ENCODE data around the gene PCDHB13.
"Not testable (repeated sequence)": the region's sequence is repeated elsewhere in the genome, so short reads cannot be mapped to it uniquely, and the experiment has no call there.

PCDHB13 gene

GRCh38 chr5:141245250-141245717, 31.6 kb downstream of the PCDHB13 start, which contains the start of gene PCDHB15:
Gene PCDHB15 (plus strand): TSS chr5:141245395. CDS start chr5:141245579, 184 bp downstream.
- TF ChIP-seq CTCF (IDR thresholded peaks at IDR 0.05; ENCODE audit: insufficient read depth, low read length, poor library complexity, severe bottlenecking): peak; percentile 21
- no peak for DNase-seq (ENCODE audit: extremely low read depth, insufficient read length)
- Histone ChIP-seq H3K36me3 (ENCODE audit: control insufficient read depth, insufficient read depth, low read length) (no peaks in the 10 kb centered on the region), H3K4me3 (replicated peaks; ENCODE audit: low read depth, low read length) (no peak within 1 kb of the TSS), H3K27me3 (replicated peaks; ENCODE audit: control insufficient read depth, insufficient read depth, low read length) (no peaks in the 10 kb centered on the region)

GRCh38 chr5:141246971-141247370, 33.3 kb downstream of the PCDHB13 start:
- not testable (repeated sequence) for DNase-seq (ENCODE audit: extremely low read depth, insufficient read length); H3K36me3 ChIP-seq (ENCODE audit: control insufficient read depth, insufficient read depth, low read length); H3K27me3 ChIP-seq (replicated peaks; ENCODE audit: control insufficient read depth, insufficient read depth, low read length); H3K4me3 ChIP-seq (replicated peaks; ENCODE audit: low read depth, low read length)

DNA sequence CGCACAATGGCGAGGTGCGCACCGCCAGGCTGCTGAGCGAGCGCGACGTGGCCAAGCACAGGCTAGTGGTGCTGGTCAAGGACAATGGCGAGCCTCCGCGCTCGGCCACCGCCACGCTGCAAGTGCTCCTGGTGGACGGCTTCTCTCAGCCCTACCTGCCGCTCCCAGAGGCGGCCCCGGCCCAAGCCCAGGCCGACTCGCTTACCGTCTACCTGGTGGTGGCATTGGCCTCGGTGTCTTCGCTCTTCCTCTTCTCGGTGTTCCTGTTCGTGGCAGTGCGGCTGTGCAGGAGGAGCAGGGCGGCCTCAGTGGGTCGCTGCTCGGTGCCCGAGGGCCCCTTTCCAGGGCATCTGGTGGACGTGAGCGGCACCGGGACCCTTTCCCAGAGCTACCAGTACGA, 33.7 kb downstream of the PCDHB13 start:
- not testable (repeated sequence) for H3K27me3 ChIP-seq (replicated peaks; ENCODE audit: control insufficient read depth, insufficient read depth, low read length); DNase-seq (ENCODE audit: extremely low read depth, insufficient read length); H3K4me3 ChIP-seq (replicated peaks; ENCODE audit: low read depth, low read length); H3K36me3 ChIP-seq (ENCODE audit: control insufficient read depth, insufficient read depth, low read length)

- no peaks in the 10 kb centered on the region for H3K36me3 ChIP-seq (ENCODE audit: control insufficient read depth, insufficient read depth, low read length)
- DNase-seq (ENCODE audit: extremely low read depth, insufficient read length): no peak
- H3K27me3 ChIP-seq (replicated peaks; ENCODE audit: control insufficient read depth, insufficient read depth, low read length): no peaks in the 10 kb centered on the region
- TF ChIP-seq CTCF (IDR thresholded peaks at IDR 0.05; ENCODE audit: insufficient read depth, low read length, poor library complexity, severe bottlenecking): no peak
- H3K4me3 ChIP-seq (replicated peaks; ENCODE audit: low read depth, low read length): no peak overlapping the region
These were observed 36.9 kb downstream of the PCDHB13 start for GRCh38 chr5:141250576-141250975.

GRCh38 chr5:141258464-141258863, 44.7 kb downstream of the PCDHB13 start:
- no peak overlapping the region for H3K4me3 ChIP-seq (replicated peaks; ENCODE audit: low read depth, low read length)
- no peaks in the 10 kb centered on the region for H3K27me3 ChIP-seq (replicated peaks; ENCODE audit: control insufficient read depth, insufficient read depth, low read length)
- DNase-seq (ENCODE audit: extremely low read depth, insufficient read length): no peak
- TF ChIP-seq CTCF (IDR thresholded peaks at IDR 0.05; ENCODE audit: insufficient read depth, low read length, poor library complexity, severe bottlenecking): no peak
- no peaks in the 10 kb centered on the region for H3K36me3 ChIP-seq (ENCODE audit: control insufficient read depth, insufficient read depth, low read length)

DNA sequence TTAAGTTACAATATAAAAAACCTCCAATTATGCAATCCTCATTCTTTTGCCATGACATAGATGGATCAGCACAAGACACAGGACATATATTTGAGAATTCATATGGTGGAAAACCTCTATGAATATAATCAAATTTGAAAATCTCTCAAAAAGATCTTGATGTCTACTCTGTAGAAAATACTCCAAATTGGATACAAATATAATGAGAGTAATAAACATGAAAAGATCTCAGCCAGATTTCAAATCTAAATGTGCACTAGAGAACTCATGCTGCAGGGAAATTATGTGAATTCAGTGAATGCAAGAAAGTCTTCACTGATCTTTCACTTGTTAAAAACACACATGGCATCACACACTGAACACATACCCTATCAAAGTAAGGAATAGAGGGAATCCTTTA, 45.2 kb downstream of the PCDHB13 start:
- no peak for TF ChIP-seq CTCF (IDR thresholded peaks at IDR 0.05; ENCODE audit: insufficient read depth, low read length, poor library complexity, severe bottlenecking)

More for the DNA sequence above, 45.2 kb downstream of the PCDHB13 start:
- no peak for DNase-seq (ENCODE audit: extremely low read depth, insufficient read length)
- H3K4me3 ChIP-seq (replicated peaks; ENCODE audit: low read depth, low read length): no peak overlapping the region
- no peaks in the 10 kb centered on the region for H3K27me3 ChIP-seq (replicated peaks; ENCODE audit: control insufficient read depth, insufficient read depth, low read length)
- no peaks in the 10 kb centered on the region for H3K36me3 ChIP-seq (ENCODE audit: control insufficient read depth, insufficient read depth, low read length)
